Measurements from ENCODE around the gene LMF1. TPM values are rescaled to one million over a fixed set of nuclear protein-coding genes. Genes with fewer than 3 reads are reported as not detected.

Gene LMF1
- polyA plus RNA-seq, 1 donor from 2014 or later = 16.2 TPM

DNA sequence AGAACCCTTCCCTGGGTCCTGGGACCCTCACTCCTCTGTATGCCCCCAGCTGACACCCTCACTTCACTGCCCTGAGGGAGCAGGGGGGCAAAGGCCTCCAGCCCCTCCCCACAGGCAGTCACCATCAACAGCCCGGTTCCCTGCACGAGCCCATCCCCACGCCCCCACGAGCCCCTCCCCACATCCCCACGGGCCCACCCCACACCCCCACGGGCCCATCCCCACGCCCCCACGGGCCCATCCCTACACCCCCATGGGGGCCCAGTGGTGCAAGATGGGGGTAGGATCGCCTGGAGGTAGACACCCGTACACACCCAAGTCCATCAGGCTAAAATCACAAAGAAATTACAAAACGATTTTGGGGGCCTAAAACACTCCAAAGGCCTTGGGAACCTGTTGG lies 42.3 kb downstream of the LMF1 start:
- no peaks in the 10 kb centered on the region for H3K27me3 ChIP-seq (ENCODE audit: insufficient read depth, low read depth, low read length)

DNA sequence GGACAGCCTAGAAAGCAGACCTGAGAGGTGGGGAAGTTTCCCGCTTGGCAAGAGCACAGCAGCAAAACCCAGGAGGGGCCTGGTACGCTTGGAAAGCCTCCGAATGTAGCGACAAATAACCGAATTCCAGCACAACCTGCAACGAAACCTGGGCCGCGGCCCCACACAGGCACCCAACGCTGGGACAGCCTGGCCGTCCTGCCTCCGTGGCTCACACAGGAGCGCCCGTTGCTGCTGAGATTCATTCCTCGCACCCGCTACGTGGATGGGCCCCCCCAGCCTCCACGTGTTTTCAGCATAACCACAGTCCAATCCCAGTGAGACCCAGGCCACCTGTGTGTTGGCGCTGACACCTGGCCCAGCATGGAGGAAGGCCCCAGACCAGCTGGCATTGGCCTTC lies 42.9 kb downstream of the LMF1 start:
- no peaks in the 10 kb centered on the region for H3K27me3 ChIP-seq (ENCODE audit: insufficient read depth, low read depth, low read length)
- no peak overlapping the region for H3K4me3 ChIP-seq (ENCODE audit: low read length)
- H2AFZ ChIP-seq (ENCODE audit: low read depth, low read length) = no peak overlapping the region
- H3K9ac ChIP-seq (ENCODE audit: low read length) = no peak overlapping the region
- H3K27ac ChIP-seq (ENCODE audit: low read length) = no peak overlapping the region
- no peaks in the 10 kb centered on the region for H3F3A ChIP-seq (ENCODE audit: insufficient read depth, low read length, poor library complexity, severe bottlenecking)
- H3K79me2 ChIP-seq (replicated peaks; ENCODE audit: insufficient read depth, low read length) = no peaks in the 10 kb centered on the region
- peaks cover 6% of the 10 kb centered on the region for H3K36me3 ChIP-seq (ENCODE audit: insufficient read depth, low read length)
- H3K9me2 ChIP-seq (ENCODE audit: insufficient read depth, low read length) = no peaks in the 10 kb centered on the region
- H4K20me1 ChIP-seq (ENCODE audit: insufficient read depth) = no peaks in the 10 kb centered on the region
- no peaks in the 10 kb centered on the region for H3K9me3 ChIP-seq (ENCODE audit: low read length)
- TF ChIP-seq MXI1 (conservative IDR thresholded peaks at IDR 0.05; ENCODE audit: poor library complexity, severe bottlenecking) (no peak), POLR2AphosphoS5 (IDR thresholded peaks at IDR 0.05) (no peak), RAD21 (conservative IDR thresholded peaks at IDR 0.05) (no peak), EP300 (conservative IDR thresholded peaks at IDR 0.05; ENCODE audit: poor library complexity, severe bottlenecking) (no peak), SMC3 (conservative IDR thresholded peaks at IDR 0.05; ENCODE audit: poor library complexity) (no peak)
- TF ChIP-seq, protein P1, sequence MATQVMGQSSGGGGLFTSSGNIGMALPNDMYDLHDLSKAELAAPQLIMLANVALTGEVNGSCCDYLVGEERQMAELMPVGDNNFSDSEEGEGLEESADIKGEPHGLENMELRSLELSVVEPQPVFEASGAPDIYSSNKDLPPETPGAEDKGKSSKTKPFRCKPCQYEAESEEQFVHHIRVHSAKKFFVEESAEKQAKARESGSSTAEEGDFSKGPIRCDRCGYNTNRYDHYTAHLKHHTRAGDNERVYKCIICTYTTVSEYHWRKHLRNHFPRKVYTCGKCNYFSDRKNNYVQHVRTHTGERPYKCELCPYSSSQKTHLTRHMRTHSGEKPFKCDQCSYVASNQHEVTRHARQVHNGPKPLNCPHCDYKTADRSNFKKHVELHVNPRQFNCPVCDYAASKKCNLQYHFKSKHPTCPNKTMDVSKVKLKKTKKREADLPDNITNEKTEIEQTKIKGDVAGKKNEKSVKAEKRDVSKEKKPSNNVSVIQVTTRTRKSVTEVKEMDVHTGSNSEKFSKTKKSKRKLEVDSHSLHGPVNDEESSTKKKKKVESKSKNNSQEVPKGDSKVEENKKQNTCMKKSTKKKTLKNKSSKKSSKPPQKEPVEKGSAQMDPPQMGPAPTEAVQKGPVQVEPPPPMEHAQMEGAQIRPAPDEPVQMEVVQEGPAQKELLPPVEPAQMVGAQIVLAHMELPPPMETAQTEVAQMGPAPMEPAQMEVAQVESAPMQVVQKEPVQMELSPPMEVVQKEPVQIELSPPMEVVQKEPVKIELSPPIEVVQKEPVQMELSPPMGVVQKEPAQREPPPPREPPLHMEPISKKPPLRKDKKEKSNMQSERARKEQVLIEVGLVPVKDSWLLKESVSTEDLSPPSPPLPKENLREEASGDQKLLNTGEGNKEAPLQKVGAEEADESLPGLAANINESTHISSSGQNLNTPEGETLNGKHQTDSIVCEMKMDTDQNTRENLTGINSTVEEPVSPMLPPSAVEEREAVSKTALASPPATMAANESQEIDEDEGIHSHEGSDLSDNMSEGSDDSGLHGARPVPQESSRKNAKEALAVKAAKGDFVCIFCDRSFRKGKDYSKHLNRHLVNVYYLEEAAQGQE (IDR thresholded peaks at IDR 0.05; ENCODE audit: borderline replicate concordance) = no peak
- TF ChIP-seq, protein P2, sequence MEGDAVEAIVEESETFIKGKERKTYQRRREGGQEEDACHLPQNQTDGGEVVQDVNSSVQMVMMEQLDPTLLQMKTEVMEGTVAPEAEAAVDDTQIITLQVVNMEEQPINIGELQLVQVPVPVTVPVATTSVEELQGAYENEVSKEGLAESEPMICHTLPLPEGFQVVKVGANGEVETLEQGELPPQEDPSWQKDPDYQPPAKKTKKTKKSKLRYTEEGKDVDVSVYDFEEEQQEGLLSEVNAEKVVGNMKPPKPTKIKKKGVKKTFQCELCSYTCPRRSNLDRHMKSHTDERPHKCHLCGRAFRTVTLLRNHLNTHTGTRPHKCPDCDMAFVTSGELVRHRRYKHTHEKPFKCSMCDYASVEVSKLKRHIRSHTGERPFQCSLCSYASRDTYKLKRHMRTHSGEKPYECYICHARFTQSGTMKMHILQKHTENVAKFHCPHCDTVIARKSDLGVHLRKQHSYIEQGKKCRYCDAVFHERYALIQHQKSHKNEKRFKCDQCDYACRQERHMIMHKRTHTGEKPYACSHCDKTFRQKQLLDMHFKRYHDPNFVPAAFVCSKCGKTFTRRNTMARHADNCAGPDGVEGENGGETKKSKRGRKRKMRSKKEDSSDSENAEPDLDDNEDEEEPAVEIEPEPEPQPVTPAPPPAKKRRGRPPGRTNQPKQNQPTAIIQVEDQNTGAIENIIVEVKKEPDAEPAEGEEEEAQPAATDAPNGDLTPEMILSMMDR (IDR thresholded peaks at IDR 0.05; ENCODE audit: poor library complexity, severe bottlenecking) = no peak
- H3K4me2 ChIP-seq (ENCODE audit: low read length) = no peak overlapping the region

More for the DNA sequence above, 42.3 kb downstream of the LMF1 start:
- H4K20me1 ChIP-seq (ENCODE audit: insufficient read depth) = no peaks in the 10 kb centered on the region
- no peaks in the 10 kb centered on the region for H3K79me2 ChIP-seq (replicated peaks; ENCODE audit: insufficient read depth, low read length)
- H3K9me3 ChIP-seq (ENCODE audit: low read length) = no peaks in the 10 kb centered on the region
- H3F3A ChIP-seq (ENCODE audit: insufficient read depth, low read length, poor library complexity, severe bottlenecking) = no peaks in the 10 kb centered on the region
- peaks cover 6% of the 10 kb centered on the region for H3K36me3 ChIP-seq (ENCODE audit: insufficient read depth, low read length)
- H3K27ac ChIP-seq (ENCODE audit: low read length) = no peak overlapping the region
- no peak overlapping the region for H3K4me3 ChIP-seq (ENCODE audit: low read length)
- H3K9me2 ChIP-seq (ENCODE audit: insufficient read depth, low read length) = no peaks in the 10 kb centered on the region
- no peak overlapping the region for H2AFZ ChIP-seq (ENCODE audit: low read depth, low read length)
- no peak overlapping the region for H3K4me2 ChIP-seq (ENCODE audit: low read length)
- TF ChIP-seq SMC3 (conservative IDR thresholded peaks at IDR 0.05; ENCODE audit: poor library complexity) = no peak
- no peak for TF ChIP-seq TAF1 (IDR thresholded peaks at IDR 0.05; ENCODE audit: low read depth)
- no peak for TF ChIP-seq POLR2AphosphoS5 (IDR thresholded peaks at IDR 0.05)
- H3K9ac ChIP-seq (ENCODE audit: low read length) = no peak overlapping the region

DNA sequence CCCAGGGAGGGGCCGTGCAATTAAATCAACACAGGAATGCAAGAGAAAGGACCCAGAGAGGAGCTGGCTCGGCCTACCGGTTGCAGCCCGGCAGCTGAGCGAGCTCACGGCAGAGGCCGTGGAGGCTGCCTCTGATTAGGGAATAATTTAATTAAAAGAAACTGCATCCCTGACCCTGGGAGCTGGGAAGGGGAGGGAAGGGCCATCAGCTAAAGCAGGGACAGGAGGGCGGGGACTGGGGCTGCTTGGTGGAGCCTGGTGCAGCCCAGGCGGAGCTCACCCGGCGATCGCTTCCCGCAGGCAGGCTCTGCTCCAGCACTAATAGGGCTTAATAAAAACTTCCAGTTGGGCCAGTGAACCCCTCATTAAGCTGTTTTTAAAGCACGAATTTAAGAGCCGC lies 43.4 kb downstream of the LMF1 start:
- Histone ChIP-seq H3K9me2 (ENCODE audit: insufficient read depth, low read length) (no peaks in the 10 kb centered on the region), H3K4me2 (ENCODE audit: low read length) (no peak overlapping the region), H3F3A (ENCODE audit: insufficient read depth, low read length, poor library complexity, severe bottlenecking) (no peaks in the 10 kb centered on the region), H3K4me3 (ENCODE audit: low read length) (no peak overlapping the region), H2AFZ (ENCODE audit: low read depth, low read length) (no peak overlapping the region), H3K27me3 (ENCODE audit: insufficient read depth, low read depth, low read length) (no peaks in the 10 kb centered on the region), H3K9ac (ENCODE audit: low read length) (no peak overlapping the region), H4K20me1 (ENCODE audit: insufficient read depth) (no peaks in the 10 kb centered on the region), H3K9me3 (ENCODE audit: low read length) (no peaks in the 10 kb centered on the region), H3K36me3 (ENCODE audit: insufficient read depth, low read length) (peaks cover 6% of the 10 kb centered on the region), H3K79me2 (replicated peaks; ENCODE audit: insufficient read depth, low read length) (no peaks in the 10 kb centered on the region), H3K27ac (ENCODE audit: low read length) (no peak overlapping the region)
- TF ChIP-seq, protein P1 (IDR thresholded peaks at IDR 0.05; ENCODE audit: borderline replicate concordance) = no peak
- TF ChIP-seq SMC3 (conservative IDR thresholded peaks at IDR 0.05; ENCODE audit: poor library complexity) (no peak), RAD21 (conservative IDR thresholded peaks at IDR 0.05) (no peak), EZH2 (IDR thresholded peaks at IDR 0.05; ENCODE audit: borderline replicate concordance, insufficient read depth, low read length, poor library complexity, severe bottlenecking) (no peak), TAF1 (IDR thresholded peaks at IDR 0.05; ENCODE audit: low read depth) (no peak), MXI1 (conservative IDR thresholded peaks at IDR 0.05; ENCODE audit: poor library complexity, severe bottlenecking) (no peak), POLR2AphosphoS5 (IDR thresholded peaks at IDR 0.05) (no peak), EP300 (conservative IDR thresholded peaks at IDR 0.05; ENCODE audit: poor library complexity, severe bottlenecking) (no peak)
- TF ChIP-seq, protein P2 (IDR thresholded peaks at IDR 0.05; ENCODE audit: poor library complexity, severe bottlenecking) = no peak

Measured in neural cell (in vitro differentiated cells).